Sigmoid colon (tissue), 4 donors: Measurements from ENCODE around the gene CRISPLD2.
A peak's percentile ranks its signal among the peaks of the same experiment; 100 is the strongest.

Source experiments
- CTCF ChIP-seq, 4 experiments: fragments of 450-650 bp in 3 of 4; fragments of 200-600 bp in 1 of 4; IDR thresholded peaks; one replicate each; pipeline ENCODE4 v1.5.1; 2016 to 2019; ENCODE audit warnings: antibody characterized with exemption in 4 of 4, mild to moderate bottlenecking in 3 of 4, moderate library complexity in 2 of 4
- EP300 ChIP-seq, 4 donors: sonication (generic); formaldehyde crosslinking; IDR thresholded peaks; one replicate each; pipeline ENCODE4 v1.6.1; 2017; ENCODE audit warnings: antibody characterized with exemption in 4 of 4
- POLR2A ChIP-seq, 2 donors: fragments of 450-650 bp; IDR thresholded peaks; one replicate each; pipeline ENCODE4 v1.6.1; 2016; ENCODE audit warnings: antibody characterized with exemption in 2 of 2, mild to moderate bottlenecking in 2 of 2, moderate library complexity in 2 of 2
- POLR2AphosphoS5 ChIP-seq, 4 donors: sonication (generic); formaldehyde crosslinking; IDR thresholded peaks; one replicate each; pipeline ENCODE4 v1.6.1; 2017; ENCODE audit warnings: antibody characterized with exemption in 4 of 4

GRCh38 chr16:84844049-84844350, 24.2 kb downstream of the CRISPLD2 start:
- TF ChIP-seq POLR2A (IDR thresholded peaks at IDR 0.05) (no peak), POLR2AphosphoS5 (IDR thresholded peaks at IDR 0.05) (peak in 3 of 4 donors; percentile 64 to 72 (median 67)), EP300 (IDR thresholded peaks at IDR 0.05) (no peak), CTCF (IDR thresholded peaks at IDR 0.05) (no peak)
